GM11168 (cell line): ENCODE measurements around the gene ALOXE3.

Source experiments
- in situ Hi-C: fragments of 300-500 bp; cut with MboI; formaldehyde crosslinking; loops from one replicate; pipeline ENCODE4 v1.12.0; 2022; ENCODE audit warnings: low sequenced_read_pairs; ENCODE audit not compliant: unreplicated experiment

ALOXE3 gene

GRCh38 chr17:8154608-8155155 lies 36.4 kb upstream of the ALOXE3 start:
- in situ Hi-C loops: no loop called here

GRCh38 chr17:8153957-8154607 lies 35.8 kb upstream of the ALOXE3 start:
- in situ Hi-C loops: no loop called here

DNA sequence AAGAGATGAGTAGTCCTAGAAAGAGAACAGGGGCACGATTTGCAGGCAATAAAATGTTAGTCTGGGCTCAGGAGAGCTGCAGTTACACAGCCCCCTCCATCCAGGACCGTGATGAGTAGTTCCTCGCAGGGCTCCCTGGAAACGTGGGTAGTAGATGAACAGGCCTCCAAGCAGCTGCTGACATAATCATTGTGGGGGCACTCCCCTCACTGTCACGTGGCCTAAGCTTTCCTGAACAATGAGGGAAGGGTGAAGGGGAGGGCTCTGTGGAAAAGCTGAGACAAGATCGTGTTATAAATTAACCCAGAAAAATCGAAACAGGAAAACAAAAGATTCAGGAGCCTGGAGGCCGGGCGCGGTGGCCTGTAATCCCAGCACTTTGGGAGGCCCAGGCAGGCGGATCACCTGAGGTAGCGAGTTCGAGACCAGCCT lies 35.2 kb upstream of the ALOXE3 start:
- in situ Hi-C loops: no loop called here

GRCh38 chr17:8153031-8153451 lies 34.7 kb upstream of the ALOXE3 start:
- in situ Hi-C loops: no loop called here

DNA sequence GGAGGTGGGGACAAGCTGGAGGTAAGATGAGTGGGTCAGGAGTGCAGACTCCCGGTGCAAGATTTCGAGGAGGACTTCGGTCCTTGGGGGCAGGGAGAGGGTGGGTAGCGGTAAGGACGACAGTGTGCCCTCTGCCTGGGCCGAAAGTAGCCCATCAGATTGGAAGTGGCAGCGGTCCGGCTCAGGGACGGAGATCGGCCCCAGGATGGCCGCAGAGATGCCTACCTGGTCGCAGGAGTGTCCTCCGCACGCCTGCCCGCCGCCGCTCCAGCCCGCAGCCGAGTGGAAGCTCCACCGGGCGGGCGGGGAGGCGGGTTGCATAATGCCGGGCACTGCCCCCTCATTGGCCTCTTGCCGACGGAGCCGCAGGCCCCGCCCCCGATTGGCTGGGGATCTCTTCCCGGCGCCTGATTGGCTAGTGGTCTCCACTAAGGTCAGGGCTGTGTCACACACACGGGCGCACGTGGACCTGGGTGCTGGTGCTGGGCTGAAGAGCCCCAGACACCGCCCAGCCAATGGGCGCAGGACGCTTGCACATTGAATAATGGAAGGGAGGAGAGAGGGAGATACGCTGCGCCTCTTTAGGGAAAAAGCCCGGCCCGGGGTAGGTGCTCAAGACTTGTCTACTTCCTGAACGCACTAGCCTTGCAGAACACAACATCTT lies 33.9 kb upstream of the ALOXE3 start, which contains the start of gene PER1:
Gene PER1, minus strand, starts transcription at position 293 of the 664 bp plus-strand sequence. CDS start 1,698 bp downstream, outside the sequence.
- in situ Hi-C loops: no loop called here

DNA sequence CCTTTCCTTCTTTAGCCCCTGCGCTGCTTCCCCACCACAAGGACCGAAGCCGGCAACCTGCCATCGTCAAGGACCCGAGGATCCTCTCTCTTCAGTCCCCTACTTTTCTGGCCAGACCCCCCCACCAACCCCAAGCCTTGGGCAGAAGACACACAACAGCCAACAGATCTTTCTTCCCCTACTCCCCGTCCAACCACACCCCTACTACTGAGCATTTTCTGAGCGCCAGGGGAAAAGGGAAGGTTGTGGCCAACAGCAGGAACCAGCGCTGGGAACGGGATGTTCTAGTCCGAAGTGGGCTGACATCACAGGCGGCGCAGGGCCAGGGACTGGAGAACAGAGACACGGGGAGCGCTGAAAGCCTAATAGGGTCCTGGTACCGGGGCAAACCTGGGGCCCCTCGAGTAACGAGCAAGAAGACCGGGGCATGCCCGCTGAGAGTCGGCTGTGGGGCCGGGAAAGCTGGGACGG lies 33.4 kb upstream of the ALOXE3 start:
- in situ Hi-C loops: no loop called here

- in situ Hi-C loops: no loop called here
These were observed 32.9 kb upstream of the ALOXE3 start for GRCh38 chr17:8151120-8151640.

DNA sequence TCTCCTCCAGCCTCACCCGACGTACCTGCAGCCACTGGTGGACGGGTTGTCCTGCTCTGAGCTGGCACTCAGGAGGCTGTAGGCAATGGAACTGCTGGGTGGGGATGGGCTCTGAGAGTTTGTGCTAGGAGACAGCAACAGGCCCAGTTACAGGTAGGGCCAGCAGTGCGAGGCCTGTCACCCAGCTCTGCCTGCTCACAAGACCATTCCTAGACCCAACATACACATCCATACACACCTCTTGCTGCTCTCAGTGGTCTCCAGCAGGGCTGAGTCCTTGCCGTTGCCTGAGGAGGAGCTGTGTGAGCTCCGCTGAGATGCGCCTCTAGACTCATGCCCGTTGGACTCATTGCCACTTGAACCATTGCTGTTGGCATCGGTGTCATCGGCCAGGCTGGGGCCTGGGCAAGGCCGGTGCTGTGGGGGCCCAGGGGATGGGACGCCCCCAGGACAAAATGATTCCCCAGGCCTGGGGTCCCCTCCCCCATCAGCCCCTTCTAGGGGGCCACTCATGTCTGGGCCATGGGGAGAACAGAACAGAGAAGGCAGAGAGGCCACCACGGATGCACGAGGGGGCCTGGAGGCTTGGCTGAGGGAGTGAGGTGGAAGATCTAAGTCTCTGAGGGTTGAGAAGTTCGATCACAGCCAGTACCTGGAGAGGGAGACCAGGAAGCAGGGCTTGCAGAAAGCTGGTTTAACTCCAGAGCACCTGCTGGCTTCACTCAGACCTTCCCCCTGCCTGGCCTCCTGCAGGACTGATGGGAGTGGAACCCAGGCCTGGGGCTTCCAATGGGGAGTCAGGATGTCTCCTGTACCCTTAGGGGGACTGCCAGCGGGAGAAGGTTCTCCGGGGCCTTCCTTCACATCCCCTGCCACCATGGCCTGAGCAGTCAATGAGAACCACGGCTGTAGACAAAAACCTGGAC lies 32.1 kb upstream of the ALOXE3 start:
- in situ Hi-C loops: no loop called here

- in situ Hi-C loops: no loop called here
These were observed 31.3 kb upstream of the ALOXE3 start for GRCh38 chr17:8149419-8150193.

GRCh38 chr17:8148560-8148959 lies 30.2 kb upstream of the ALOXE3 start:
- in situ Hi-C loops: no loop called here

- in situ Hi-C loops: no loop called here
These were observed 29.6 kb upstream of the ALOXE3 start for GRCh38 chr17:8147805-8148404.

DNA sequence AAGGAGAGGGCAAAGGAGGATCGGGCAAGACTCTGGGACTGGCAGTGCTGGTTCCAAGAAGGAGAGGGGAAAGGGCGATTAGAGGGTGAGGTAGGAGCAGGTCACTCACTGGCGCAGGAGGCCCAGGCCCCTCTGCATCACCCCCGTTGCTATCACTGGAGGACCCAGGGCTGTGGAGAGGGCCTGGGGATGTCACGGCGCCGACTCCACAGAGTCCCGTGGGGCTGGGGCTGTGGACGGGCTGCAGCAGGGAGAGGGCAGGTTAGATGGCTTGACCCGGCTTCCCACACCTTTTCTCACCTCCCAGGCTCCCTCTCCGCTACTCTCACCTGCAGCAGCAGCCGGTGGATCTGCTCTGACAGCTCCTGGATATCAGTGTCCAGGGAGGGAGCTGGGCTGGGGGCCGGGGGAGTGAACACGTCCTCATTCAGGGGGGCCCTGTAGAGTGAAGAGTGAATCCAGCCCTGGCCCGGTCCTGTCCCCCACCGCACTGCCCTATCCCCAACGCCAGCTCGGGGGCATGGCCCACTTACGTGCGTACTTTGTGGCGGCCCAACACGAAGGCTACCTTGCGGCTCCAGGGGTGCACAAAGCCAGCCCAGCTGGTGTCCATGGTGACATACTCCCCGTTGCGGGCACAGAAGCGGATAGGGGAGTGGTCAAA lies 29.0 kb upstream of the ALOXE3 start:
- in situ Hi-C loops: no loop called here

DNA sequence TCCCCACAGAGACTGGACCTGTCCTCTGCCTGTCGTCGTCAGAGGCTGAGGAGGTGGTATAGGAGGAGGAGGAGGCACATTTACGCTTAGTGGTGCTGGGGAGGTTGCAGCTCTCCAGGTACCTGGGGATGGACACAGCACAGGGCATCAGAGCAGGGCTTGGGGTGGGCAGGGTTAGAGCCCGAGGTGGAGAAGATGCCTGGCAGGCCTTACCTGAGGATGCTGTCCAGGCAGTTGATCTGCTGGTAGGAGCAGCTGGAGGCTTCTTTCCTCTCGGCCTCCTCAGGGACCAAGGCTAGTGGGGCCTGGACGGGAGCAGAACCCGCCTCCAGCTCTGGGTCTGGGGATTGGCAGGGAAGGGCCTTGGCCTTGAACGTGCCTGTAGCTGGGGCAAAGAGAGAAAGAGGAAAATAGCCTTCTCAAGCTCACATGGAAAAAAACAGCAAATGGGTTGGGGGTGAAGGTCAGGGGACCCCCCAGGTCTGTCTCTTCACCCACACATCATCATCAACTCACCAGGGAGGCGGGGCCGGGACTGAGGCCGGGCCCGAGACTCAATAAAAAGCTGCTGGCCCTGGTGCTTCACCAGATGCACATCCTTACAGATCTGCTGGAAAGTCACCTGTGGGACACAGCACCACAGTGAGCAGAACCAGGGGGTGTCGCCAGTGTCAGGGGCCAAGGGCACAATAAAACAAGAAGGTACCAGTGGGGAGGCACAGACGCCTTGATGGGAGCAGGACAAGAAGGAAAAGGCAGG lies 28.2 kb upstream of the ALOXE3 start:
- in situ Hi-C loops: no loop called here

DNA sequence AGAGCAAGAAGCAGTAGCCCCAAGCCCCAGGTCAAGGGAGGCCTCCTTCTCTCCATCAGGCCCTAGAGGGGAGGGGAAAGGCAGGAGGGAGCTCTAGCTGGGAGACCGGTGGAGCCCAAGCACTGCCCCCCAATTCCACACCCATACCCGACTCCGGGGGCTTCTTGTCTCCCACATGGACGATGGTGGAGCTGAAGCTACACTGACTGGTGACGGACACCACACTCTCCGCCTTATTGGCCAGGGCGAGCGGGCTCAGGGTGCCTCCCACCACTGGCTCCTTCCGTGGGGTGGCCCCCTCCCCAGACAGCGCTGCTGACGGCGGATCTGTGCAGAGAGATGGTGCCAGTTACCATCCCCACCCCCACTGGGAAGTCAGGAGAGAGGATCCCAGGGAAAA lies 27.5 kb upstream of the ALOXE3 start:
- in situ Hi-C loops: no loop called here

GRCh38 chr17:8144401-8145231 lies 26.3 kb upstream of the ALOXE3 start:
- in situ Hi-C loops: no loop called here

DNA sequence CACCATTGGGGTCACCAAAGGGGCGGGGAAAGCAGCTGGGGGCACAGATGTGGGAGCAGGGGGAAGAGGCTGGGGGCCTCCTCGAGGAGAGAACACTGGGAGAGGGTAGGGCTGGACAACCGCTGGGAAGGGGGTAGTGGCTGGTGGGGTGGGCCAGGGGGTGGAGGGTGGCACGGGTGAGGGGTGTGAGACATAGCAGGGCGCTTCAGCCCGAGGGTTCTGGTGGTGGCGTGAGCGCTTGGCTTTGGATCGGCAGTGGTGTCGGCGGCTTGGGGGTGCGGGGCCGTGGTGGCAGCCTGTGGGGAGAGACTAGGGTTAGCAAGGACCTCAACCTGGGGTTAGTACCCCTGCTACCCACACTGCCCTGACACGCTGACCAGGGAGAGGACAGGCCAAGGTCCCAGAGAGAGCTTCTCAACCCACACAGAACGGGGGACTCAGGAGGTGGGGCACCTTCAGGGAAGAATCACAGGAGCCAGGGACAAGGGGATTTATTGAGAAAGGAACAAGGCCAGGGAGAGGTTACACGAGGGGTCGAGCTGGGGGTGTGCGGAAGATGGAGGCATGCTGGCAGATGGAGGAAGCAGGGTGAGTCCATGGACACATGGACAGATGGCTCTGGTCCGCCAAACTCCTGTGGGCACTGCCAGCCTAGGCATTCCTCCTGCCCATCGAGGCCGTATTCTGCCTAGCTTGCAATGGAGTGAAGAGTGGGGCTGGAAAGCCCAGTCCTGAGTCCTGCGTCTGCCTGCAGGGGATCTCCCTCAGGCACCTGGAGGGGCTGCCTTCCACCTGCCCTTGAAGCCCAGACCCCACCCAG lies 25.5 kb upstream of the ALOXE3 start:
- in situ Hi-C loops: no loop called here
